Fibroblast of skin of left quadriceps (primary cell): ENCODE results near the gene CDKN2B-AS1.
A peak's percentile ranks its signal among the peaks of the same experiment; 100 is the strongest.

Experiments
- DNase-seq, 2 experiments: peaks; one replicate each; pipeline ENCODE4 v3.0.0-alpha.2; 2013; ENCODE audit warnings: low read depth in 2 of 2

CDKN2B-AS1 gene

DNA sequence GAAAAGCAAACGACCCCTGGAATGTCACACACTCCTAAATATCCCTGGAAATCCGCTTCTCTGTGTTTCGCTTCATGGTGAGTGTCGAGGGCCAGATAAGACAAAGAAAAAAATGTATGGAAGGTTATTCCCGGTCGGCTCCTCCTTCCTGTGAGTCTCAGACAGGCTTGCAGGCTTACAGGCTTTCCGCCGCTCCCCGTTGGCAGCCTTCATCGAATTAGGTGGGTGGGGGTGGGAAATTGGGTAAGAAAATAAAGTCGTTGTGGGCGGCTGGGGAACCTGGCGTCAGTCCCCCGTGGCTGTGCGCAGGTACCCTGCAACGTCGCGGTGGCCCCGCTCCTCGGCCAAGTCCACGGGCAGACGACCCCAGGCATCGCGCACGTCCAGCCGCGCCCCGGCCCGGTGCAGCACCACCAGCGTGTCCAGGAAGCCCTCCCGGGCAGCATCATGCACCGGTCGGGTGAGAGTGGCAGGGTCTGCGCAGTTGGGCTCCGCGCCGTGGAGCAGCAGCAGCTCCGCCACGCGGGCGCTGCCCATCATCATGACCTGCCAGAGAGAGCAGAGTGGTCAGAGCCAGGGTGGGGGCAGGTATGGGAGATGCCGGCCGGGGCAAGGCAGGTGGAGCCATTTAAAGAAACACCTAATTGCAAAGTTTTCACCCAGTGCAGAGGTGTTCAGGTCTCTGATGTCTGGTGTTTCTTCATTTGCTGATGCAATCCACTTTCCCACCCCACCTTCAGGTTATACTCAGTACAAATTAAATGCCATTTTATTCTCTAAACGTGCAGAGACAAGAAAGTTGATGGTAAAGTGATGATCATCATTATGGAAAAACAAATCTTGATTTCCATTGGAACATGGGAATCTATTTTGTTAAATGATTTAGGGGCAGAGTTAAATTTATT is 11.4 kb downstream of the CDKN2B-AS1 start:
- no peak for DNase-seq

DNA sequence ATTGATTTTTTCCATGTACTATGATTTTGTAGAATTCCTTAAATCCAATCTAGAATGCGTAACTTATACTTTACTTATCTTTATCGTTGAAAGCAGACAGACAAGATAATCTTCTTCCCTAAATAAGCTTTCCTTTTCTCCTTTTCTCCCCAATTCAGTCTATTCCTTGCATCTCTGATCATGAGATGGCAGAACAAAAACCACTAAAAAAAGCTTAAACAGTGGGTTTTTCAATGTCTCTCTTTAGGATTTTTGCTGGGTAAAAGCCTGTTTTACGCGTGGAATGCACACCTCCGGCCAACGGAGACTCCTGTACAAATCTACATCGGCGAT is 13.8 kb downstream of the CDKN2B-AS1 start:
- DNase-seq: no peak

DNA sequence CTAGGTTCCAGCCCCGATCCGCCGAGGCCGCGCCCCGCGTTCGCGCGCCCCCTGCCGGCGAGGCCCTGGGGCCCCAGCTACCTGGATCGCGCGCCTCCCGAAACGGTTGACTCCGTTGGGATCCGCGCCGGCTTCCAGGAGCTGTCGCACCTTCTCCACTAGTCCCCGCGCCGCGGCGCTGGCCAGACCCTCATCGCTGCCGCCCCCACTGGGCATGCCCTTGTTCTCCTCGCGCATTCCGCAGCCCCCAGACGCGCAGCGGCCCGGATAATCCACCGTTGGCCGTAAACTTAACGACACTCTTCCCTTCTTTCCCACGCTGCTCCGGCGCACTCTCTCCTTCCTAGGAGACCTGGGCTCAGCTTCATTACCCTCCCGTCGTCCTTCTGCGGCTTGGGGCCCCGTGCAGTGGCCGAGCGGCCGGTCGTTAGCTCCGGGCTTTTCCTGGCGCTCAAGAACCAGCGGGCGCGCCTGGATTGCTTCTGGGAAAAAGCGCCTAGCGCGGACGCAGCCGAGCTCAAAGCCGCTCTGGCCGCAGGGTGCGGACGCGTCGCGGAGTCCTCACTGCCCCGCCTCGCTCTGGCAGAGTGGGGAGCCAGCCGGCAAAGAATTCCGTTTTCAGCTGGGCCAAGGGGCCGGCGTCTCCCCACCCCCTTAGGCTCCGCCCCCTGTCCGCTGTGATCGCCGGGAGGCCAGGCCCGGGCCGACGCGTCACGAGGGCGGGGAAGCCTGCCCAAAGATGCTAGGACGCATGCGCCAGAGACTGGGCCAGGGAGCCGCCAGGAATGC is 14.3 kb downstream of the CDKN2B-AS1 start, which contains the start of gene CDKN2B:
CDKN2B (minus strand) TSS at position 589 of the 789 bp plus-strand sequence; CDS start at position 237, 352 bp downstream.
- DNase-seq: peak; percentile 84 to 86

DNA sequence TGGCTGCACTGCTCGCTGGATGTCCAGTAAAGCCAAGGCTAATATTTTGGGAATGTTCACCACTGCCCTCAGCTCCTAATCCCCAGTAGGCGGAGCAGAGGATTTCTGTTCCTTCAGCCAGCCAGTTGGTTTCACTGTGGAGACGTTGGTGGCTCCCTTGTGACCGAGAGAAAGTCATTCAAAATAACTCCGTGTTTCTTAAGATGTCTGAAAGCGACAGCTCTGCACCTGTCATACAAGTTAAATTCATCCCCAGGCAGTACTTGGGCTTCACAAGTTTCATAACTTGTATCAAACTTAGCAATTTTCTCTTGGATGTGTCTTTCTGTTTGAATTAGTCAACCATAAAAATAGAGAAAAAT is 14.9 kb downstream of the CDKN2B-AS1 start:
- no peak for DNase-seq

DNA sequence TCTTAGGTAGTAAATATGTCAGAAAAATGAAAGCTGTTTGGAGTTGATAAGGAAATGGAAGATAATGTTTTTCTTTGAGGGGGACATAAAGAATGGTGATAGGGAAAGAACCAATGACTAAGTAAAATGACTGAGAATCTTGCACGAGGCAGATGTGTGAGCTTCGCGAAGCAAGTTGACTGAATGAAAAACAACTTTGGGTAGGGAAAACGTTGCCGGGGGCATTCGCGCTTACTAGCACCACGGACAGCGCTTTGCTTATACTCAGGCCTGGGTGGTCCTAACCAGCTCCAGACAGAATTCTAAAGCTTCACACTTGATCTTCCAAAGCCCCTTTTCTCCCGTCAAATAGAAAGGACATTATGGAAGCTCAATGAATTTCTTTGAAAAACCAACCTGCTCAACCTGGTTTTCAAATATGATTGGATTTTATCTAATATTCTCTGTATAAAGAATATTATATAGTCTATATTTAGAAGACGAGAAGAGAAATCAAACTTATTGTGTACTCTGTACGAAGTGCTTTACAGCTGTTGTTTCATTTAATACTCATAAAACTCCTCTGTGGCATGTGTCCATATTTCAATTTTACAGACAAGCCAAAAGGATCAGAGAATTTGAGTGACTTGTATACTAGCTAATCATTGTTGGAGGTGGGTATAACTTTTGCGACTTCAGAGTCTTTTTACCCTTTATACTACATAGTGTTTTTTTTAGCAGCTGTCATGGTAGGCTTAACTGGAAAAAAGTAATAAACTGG is 16.5 kb downstream of the CDKN2B-AS1 start:
- DNase-seq: no peak

DNA sequence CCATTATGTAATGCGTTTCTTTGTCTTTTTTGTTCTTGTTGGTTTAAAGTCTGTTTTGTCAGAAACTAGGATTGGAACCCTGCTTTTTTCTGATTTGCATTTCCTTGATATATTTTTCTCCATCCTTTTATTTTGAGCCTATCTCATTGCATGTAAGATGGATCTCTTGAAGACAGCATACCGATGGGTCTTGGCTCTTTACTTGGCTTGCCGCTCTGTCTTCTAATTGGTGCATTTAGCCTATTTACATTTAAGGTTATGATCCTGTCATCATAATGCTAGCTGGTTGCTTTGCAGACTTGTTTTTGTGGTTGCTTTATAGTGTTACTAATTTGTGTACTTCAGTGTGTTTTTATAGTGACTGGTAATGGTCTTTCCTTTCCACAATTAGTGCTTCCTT is 27.8 kb downstream of the CDKN2B-AS1 start:
- DNase-seq: no peak

DNA sequence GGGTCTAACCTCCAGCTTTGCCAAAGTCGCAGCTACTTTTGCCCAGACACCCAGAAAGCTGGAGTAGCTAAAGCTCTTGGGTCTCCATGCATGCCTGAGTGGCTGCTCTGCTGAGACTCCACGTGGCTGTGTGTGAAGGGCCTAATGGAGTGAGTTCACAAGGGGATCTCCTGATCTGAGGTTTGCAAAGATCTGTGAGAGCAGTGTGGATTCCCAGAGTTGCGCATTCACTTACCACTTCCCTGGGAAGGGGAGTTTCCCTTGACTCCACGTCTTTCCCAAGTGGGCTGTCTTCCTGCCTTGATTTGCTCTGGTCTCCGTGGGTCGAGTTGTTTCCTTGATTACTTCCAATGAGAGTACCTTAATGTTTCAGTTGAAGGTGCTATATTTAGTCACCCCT is 32.1 kb downstream of the CDKN2B-AS1 start:
- DNase-seq: no peak

DNA sequence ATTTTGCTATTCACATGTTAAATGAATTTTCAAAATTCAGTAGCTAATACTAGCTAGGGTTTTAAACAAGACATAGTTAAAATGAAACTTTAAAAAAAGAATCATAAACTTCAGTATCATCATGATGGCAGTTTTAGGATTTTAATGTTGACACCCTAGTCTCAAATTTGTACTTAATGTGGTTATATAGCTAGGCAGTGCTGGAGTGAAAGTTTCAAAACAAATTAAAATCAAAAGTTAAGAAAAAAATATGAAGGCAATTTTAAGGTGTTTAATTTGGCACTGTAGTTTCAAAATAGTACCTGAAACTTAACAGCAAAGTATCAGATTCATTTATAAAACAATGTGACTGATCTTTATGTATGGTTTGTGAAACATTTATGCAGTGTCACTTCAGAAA is 33.8 kb downstream of the CDKN2B-AS1 start:
- no peak for DNase-seq

DNA sequence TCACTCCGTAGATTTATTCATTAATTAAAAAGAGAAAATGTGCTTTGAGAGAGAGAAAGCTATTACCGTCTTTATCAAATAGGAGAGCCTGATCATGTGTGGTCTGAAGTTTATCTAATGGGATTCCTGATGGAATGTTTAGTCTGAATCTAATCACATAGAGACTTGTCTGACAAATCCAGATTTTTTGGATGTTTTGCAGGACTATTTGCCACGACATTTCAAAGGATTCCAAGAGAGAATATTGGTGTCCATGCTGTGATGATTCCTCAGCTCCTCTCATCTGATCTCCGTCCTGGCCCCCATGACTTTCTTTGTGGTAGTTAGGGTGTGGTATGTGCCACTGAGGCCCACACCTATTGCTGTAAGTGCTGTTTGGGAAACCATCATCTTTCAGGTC is 34.6 kb downstream of the CDKN2B-AS1 start:
- DNase-seq: no peak

DNA sequence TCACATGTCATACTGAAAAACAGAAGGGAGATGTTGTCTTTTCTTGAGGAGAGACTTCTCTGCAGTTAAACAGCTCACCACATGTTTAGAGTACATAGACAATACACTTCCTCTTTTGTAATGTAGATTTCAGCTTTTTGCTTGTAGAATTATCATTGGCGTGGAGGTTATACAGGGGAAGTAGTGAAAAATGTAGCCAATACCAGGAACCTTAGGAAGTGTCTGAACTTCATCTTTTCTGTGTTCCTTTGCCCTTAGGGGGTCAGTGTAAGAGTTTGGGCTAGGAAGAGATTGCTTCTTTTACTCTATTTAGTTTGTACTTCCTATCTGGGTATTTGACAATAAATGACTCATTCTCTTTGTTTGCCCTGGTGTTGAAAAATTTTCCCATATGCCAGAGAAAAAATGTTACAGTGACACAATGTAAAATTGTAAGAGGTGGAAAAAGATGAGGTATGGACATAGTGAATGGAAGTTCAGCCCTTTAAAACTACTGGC is 35.6 kb downstream of the CDKN2B-AS1 start:
- DNase-seq: no peak

DNA sequence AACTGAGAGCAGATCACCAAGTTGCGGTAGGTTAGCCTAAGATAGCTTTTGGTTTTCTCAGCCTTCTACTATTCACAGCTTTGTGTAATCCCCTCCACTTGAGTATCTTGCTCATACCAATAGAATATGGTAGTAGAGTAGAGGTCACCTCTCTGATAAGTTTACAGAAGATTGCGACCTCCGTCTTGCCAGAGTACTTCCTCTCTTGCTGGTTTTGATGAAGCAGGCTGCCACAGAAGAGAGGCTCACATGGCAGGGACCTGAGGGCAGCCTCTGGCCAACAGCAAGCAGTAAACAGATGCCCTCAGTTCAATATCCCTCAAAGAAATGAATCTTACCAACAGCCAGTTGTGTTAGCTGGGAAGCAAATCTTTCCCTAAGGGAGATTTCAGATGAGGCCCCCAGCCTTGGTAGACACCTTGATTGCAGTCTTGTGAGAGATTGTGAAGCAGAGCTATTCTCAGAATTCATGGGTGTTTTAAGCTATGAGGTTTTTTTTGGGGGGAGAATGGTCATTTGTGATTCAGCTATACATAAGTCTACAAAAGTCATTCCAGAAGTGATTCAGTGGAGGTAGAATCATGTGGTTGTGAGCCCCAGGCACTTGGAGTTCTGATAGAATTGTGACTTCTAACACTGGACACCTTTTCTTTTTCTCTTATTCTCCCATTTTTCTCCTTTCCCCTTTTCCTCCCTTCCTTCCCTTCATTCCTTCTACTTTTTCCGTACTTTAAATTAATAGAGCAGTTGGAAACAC is 37.2 kb downstream of the CDKN2B-AS1 start:
- DNase-seq: no peak

DNA sequence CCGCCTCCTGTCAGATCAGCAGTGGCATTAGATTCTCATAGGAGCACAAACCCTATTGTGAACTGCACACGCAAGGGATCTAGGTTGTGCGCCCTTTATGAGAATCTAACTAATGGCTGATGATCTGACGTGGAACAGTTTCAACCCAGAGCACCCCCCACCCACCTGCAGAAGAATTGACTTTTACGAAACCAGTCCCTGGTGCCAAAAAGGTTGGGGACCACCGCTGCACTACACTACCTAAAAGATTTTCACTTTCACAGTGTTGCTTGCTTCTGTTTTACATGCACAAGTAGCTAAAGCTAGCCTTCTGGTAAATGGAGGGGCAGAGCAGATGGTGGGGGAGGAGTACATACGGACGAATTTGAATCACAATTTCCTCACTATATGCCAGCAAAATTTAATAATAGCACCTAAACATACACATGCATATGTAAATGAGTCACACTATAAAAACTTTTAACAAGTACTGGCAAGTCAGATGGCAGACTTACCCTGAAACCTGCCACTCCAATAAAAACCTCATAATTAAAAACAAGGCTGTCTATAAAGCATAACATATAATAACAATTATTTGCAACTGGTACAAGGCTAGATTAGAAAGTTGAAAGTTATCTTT is 38.5 kb downstream of the CDKN2B-AS1 start:
- DNase-seq: no peak

DNA sequence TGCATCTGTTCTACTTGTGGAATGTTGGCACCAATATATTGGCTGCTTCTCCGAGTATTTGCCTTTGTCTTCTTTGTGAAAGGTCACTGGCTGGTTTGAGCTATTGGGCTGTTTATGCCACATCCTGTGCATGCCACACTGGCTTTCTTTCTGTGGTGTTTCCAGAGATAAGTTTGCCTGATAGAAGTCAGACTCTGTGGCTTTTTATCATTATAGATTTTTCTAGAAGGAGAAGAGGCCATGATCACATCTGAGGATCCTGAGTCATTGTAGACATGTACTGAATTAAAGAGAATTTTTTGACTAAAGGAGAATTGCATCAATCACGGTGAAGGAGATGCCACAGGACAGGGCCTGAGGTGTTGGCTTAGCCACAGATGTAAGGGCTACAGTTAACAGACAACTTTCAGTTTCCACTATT is 41.0 kb downstream of the CDKN2B-AS1 start:
- no peak for DNase-seq

DNA sequence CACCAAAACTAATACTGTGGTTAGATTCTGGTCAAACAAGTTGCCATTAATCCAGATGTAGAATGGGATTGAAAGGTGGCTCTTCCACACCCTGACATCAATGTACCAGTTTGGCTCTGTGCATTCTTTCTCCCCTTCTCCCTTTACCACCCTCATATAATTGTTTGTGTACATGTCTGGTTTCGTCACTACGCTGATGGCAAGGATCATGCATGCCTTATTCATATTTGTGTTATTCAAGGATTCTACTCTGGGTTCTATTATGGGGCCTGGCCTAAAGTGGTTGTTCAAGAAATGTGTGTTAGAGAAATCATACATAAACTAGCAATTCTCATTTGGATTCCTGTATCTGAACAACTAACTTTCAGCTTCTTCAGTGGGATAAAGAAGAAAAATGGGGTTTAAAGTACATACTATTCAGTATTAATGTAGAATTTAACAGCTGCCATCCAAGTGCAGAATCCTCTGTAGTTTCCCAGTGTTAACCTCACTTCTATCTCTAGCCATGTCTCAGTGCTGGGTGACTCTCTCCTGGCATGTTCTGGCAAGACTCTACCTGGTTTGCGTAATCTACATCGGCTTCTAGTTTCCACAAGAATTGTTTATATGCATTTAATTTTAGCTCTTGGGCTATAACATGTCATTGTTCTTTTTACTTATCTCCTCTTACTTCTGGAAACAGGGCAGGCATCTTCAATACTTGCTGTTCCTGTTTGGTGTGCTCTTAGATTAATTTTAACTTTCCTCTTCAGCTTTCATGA is 42.5 kb downstream of the CDKN2B-AS1 start:
- no peak for DNase-seq

DNA sequence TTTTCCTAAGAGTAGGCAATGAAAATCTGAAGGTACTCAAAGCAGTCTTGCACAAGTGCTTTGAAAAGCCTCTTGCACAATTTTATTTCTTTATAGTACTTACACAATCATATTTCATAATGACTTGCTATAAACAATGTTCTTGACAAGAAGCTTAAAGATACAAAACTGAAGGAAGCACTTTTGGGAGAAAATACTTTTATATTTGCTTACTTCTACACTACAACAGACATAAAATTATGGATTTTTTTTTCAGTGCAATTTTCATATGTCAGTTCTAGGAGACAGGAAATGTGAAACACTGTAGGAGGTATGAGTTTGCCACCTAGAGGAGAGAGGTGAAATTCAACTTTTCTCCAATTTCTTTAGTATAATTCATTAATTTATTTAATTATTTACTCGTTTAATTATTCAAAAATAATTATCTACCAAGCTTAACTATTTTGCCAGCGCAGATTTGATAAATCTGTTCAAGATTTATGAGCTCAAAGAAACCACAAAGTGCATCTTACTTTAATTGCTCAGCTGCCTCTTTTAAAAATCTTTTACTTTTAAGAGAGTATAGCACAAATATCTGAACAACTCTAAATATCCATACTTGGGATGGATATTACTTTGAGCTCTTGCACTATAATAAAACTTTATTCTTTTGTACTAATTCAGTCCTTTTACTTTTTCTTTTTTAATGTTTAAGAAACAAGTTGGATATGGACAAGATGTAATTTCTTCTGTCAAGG is 43.5 kb downstream of the CDKN2B-AS1 start:
- no peak for DNase-seq

DNA sequence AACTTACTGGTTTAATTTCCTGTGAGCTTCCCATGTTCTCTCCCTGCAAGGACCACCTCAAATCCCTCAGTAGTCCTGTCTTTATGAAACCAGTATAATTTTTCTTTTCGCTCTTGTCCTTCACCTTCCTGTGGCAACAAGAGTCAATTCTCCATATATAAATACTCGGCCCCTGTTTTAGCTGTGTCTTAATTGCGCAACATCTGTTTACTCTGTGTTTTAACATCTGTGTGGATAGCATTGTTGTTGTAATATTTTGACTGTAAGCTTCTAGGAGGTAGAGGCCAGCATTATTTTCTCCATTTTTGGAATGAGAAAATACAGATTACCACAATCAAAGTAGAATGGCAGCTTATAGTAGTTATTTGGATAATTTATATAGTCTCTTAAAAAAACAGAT is 44.7 kb downstream of the CDKN2B-AS1 start:
- DNase-seq: no peak

DNA sequence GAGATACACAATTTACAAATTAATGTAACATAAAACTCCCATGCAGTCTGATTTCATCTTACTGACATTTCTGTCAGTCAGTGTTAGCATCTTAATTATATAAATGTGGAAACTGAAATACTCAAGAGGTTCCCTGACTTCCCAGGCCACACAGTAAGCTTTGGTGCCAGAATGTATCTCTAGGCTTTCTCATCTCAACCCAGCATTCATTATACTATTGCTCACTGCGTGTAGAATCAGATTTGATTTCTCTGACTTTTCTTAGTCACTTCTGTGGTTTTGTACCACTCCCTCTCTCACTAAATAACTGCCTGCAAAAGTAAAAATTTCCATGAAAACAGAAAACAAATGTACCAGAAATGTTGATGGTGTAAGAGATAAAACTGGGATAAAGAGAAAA is 46.2 kb downstream of the CDKN2B-AS1 start:
- peak in 1 of 2 experiments; percentile 44 for DNase-seq

DNA sequence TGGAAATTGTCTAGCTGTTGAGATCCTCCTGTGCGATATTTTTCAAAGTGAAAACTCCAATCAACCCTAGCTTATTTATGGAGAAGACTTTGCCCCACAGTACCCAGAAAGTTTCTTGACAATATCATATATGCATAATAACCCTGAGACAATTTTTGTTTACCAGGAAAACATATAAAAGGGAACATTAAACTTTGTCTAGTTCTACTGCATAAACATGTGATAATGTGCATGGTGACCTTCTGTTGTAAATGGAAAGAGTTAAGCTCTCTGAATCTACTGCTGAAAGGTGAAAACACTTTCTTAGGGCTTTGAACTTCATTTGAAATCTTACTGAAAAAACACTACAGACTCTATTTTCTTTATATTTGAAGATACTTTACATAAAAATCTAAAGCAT is 46.8 kb downstream of the CDKN2B-AS1 start:
- DNase-seq: no peak

DNA sequence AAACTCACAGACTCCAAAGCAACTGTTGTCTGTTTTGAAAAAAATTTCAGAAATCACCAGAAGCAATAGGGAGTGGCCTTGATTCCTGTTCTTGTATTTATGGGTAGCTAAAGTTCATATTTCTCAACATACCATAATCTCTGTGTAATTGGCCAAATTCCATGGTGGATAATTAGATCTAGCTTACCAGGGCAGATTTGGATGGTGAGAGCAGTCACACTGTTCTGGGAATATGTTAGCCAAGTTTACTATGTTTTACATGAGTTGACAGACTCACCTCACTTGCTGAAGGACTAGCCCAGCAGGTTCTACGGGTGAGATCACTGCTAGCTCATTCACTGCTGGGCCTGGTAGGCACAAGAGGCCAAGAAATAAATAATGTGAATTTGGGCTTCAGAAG is 47.2 kb downstream of the CDKN2B-AS1 start:
- DNase-seq: no peak
